Lung (tissue), 12 donors: ENCODE data around the gene ASCC1. TPM values are rescaled to one million over a fixed set of nuclear protein-coding genes. Genes with fewer than 3 reads are reported as not detected.

Experiments used
- ATAC-seq: fragments of 200-7000 bp; cut with Tn5 transposase; one replicate; pipeline ENCODE4 v1.9.1; 2020; ENCODE audit warnings: moderate number of reproducible peaks; ENCODE audit not compliant: insufficient read depth, low FRiP score
- DNase-seq, 3 donors: peaks; one replicate each; pipeline ENCODE4 v3.0.0-alpha.2; 2013 to 2017
- H3K27ac ChIP-seq, 2 donors: one replicate each; pipeline ENCODE4 v1.5.1; 2013; ENCODE audit warnings: mild to moderate bottlenecking in 2 of 2, moderate library complexity in 2 of 2, control low read depth in 1 of 2, inconsistent platforms in 1 of 2, low read depth in 1 of 2, low read length in 1 of 2
- H3K27me3 ChIP-seq, 3 donors: one replicate each; pipeline ENCODE4 v1.5.1; 2013; ENCODE audit warnings: low read length in 2 of 3; ENCODE audit not compliant: control insufficient read depth in 3 of 3, insufficient read depth in 3 of 3
- H3K36me3 ChIP-seq, 4 donors: one replicate each; pipeline ENCODE4 v1.5.1; 2013; ENCODE audit warnings: low read length in 4 of 4, mild to moderate bottlenecking in 1 of 4, moderate library complexity in 1 of 4; ENCODE audit not compliant: control insufficient read depth in 4 of 4, insufficient read depth in 4 of 4
- H3K4me1 ChIP-seq, 5 donors: one replicate each; pipeline ENCODE4 v1.5.1; 2013; ENCODE audit warnings: low read length in 5 of 5, mild to moderate bottlenecking in 2 of 5, moderate library complexity in 1 of 5; ENCODE audit not compliant: control insufficient read depth in 5 of 5, insufficient read depth in 5 of 5
- H3K4me3 ChIP-seq: one replicate; pipeline ENCODE4 v1.5.1; 2013; ENCODE audit warnings: mild to moderate bottlenecking, control low read depth, moderate library complexity
- H3K9ac ChIP-seq, 2 donors: one replicate each; pipeline ENCODE4 v1.5.1; 2013; ENCODE audit warnings: low read length in 2 of 2, control low read depth in 1 of 2; ENCODE audit not compliant: insufficient read depth in 1 of 2
- H3K9me3 ChIP-seq, 4 donors: one replicate each; pipeline ENCODE4 v1.5.1; 2013; ENCODE audit warnings: low read length in 3 of 4, mild to moderate bottlenecking in 1 of 4, moderate library complexity in 1 of 4; ENCODE audit not compliant: control insufficient read depth in 4 of 4, insufficient read depth in 3 of 4
- WGBS, 2 donors: extraction: QIAGEN DNeasy Blood & Tissue Kit; methylation state at CpG; one replicate each; pipeline ENCODE4 v1.1.7; 2013; 5-methylcytosine and 5-hydroxymethylcytosine counted together
- polyA plus RNA-seq, 2 donors: library from polyadenylated mRNA; stranded (reverse); fragments of 200-250 nt; gene quantifications; one replicate each; pipeline ENCODE4 v1.2.1, GENCODE V29; 2013
- total RNA-seq, 2 donors: library from RNA; depleted of rRNA in 1 of 2; stranded (reverse); fragments of >200 nt in 1 of 2; gene quantifications; one replicate each; pipeline ENCODE4 v1.2.1, GENCODE V29; 2014 to 2021
- TF ChIP-seq, protein P1 (sequence below): IDR thresholded peaks from 2 replicates; pipeline ENCODE4 v1.5.1; 2012; ENCODE audit warnings: mild to moderate bottlenecking; ENCODE audit errors: control extremely low read depth, extremely low read depth
- donor health status: control.
- donor health status: control.
- donor health status: Bipolar disorder and iron deficiency.
- donor health status: healthy.
- donor health status: DM: yes; HTN: yes; CAD: no.

Gene ASCC1
- total and polyA plus RNA-seq, 4 donors = 9.0 to 29.9 (median 24.2) TPM

DNA sequence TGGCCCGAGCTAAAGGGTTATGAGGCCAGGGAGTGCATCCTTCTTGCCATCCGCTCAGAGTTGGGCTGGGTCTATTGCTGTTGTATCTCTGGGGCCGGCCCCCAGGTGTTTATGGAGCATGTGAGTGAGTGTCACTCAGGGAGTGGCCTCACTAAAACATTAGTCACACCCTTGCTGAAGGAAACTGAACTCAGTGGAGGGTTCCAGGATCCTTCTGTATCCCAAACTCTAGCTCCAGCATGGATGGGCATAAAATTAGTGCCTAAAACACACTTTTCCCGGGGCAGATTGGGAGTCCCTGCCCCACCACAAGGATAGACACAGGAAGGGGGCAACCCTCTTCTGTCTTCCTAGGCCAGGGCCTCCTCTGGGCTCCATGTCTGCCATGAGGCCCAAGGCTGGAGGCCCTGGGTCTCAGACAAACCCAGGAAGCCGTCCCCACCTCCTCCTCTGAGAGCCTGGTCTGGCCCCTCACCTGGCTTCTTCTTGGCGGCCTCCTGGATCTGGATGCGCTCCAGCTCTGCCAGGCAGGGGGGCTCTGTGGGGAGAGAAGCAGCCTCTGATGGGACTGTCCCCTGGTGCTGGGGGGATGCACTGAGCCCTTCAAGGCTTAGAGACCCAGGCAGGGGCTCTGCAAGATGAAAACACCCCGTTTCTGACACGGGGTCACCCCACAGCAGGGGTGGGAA is 152.2 kb downstream of the ASCC1 start:
- Histone ChIP-seq H3K36me3 (peaks cover 0 to 6% (median 0%) of the 10 kb centered on the region in 4 donors), H3K4me1 (peaks cover 0 to 23% (median 7%) of the 10 kb centered on the region in 5 donors), H3K9me3 (no peaks in the 10 kb centered on the region), H3K27me3 (no peaks in the 10 kb centered on the region), H3K9ac (no peak overlapping the region), H3K27ac (no peak overlapping the region), H3K4me3 (no peak overlapping the region)
- WGBS, 2 donors = 82 to 88% methylated on average over 9 of the region's 9 CpGs
- TF ChIP-seq, protein P1, sequence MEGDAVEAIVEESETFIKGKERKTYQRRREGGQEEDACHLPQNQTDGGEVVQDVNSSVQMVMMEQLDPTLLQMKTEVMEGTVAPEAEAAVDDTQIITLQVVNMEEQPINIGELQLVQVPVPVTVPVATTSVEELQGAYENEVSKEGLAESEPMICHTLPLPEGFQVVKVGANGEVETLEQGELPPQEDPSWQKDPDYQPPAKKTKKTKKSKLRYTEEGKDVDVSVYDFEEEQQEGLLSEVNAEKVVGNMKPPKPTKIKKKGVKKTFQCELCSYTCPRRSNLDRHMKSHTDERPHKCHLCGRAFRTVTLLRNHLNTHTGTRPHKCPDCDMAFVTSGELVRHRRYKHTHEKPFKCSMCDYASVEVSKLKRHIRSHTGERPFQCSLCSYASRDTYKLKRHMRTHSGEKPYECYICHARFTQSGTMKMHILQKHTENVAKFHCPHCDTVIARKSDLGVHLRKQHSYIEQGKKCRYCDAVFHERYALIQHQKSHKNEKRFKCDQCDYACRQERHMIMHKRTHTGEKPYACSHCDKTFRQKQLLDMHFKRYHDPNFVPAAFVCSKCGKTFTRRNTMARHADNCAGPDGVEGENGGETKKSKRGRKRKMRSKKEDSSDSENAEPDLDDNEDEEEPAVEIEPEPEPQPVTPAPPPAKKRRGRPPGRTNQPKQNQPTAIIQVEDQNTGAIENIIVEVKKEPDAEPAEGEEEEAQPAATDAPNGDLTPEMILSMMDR = no peak
- DNase-seq (no peak), ATAC-seq (no peak)

DNA sequence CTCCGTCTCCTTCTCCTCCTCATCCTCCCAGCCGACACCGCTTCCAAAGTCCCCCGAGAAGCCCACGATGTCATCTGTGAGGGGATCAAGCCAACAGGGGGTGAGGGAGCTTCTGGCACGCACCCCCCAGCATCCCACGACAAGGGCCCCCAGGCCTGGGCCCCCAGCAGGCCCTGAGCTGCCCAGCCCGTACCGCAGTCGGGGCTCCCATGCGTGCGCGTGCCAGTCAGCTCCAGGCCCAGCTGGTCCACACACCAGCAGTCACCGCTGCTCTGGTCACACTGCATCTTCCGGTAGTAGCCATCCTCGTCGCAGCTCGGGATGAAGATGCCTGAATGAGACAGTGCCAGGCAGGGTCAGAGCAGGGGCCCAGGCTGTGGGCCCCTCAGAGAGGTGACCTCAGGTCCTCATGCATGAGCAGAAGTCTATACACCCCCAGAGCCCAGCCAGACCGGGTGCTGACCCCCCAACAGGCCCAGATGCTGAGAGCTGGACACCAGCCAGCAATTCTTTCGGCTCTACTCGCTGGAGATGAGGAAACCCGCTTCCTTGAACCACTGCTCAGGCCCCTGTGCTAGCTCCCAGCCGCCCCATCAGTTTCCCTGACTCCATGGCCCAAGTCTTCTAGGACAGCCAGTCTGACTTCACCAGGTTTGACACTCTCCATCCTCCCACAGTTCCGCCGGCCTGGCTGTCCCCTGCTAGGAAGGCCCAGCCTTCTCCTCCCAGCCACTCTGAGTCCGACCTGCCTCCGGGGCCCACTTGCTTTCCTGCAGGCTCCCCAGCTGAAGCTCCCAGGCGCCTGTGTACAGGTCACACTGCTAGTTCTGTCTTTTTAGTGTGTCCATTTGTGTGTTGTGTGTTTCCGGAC is 153.0 kb downstream of the ASCC1 start:
- H3K36me3 ChIP-seq = peaks cover 0 to 6% (median 0%) of the 10 kb centered on the region in 4 donors
- no peak overlapping the region for H3K4me3 ChIP-seq
- no peaks in the 10 kb centered on the region for H3K9me3 ChIP-seq
- H3K27ac ChIP-seq = no peak overlapping the region
- H3K27me3 ChIP-seq = no peaks in the 10 kb centered on the region
- ATAC-seq (no peak), DNase-seq (no peak)
- 95 to 96% methylated on average over 28 to 29 of the region's 29 CpGs for WGBS, 2 donors
- H3K4me1 ChIP-seq = peaks cover 0 to 23% (median 7%) of the 10 kb centered on the region in 5 donors
- TF ChIP-seq, protein P1 = no peak
- H3K9ac ChIP-seq = no peak overlapping the region

DNA sequence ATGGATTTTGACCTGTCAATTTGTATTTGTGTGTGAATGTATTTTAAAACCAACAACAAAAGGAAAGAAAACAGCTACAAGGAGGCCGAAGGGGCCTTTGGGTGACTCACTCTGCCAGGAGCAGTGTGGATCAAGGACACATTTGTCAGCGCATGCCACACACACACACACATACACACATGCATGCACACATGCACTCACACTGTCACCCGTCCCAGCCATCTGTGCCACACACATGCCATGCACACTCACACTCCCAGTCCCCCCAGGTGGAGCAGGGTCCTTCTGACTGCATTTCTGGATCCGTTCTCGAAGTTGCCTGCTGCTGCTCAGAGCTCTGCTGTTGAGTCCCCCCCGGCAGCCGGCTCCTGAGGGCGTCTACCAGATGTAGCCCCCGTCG is 153.7 kb downstream of the ASCC1 start:
- Histone ChIP-seq H3K4me3 (no peak overlapping the region), H3K9me3 (no peaks in the 10 kb centered on the region), H3K27me3 (no peaks in the 10 kb centered on the region), H3K36me3 (peaks cover 0 to 6% (median 0%) of the 10 kb centered on the region in 4 donors), H3K9ac (no peak overlapping the region), H3K27ac (no peak overlapping the region), H3K4me1 (peaks cover 0 to 18% (median 7%) of the 10 kb centered on the region in 5 donors)
- 92 to 96% methylated on average over 10 of the region's 10 CpGs for WGBS, 2 donors
- ATAC-seq (no peak), DNase-seq (no peak)
- TF ChIP-seq, protein P1 = no peak
